Heart right ventricle (tissue), 16 donors: ENCODE data around the gene TLDC2. TPM values are rescaled to one million over a fixed set of nuclear protein-coding genes. Genes with fewer than 3 reads are reported as not detected.

ENCODE experiments used
- ATAC-seq, 8 donors: fragments of 200-7000 bp; cut with Tn5 transposase; one replicate each; pipeline ENCODE4 v1.9.1; 2020; ENCODE audit warnings: mild to moderate bottlenecking in 8 of 8, moderate library complexity in 8 of 8, moderate number of reproducible peaks in 1 of 8
- DNase-seq, 2 donors: peaks; one replicate each; pipeline ENCODE4 v3.0.0-alpha.2; 2020
- H3K27ac ChIP-seq, 10 donors: fragments of 200-600 bp; sonication (generic) in 2 of 10; one replicate each; pipeline versions ENCODE4 v1.5.0 to v1.8.0; 2020 to 2022; ENCODE audit warnings: mild to moderate bottlenecking in 3 of 10
- H3K27me3 ChIP-seq, 7 donors: fragments of 200-600 bp; one replicate each; pipeline ENCODE4 v1.8.0; 2021 to 2022; ENCODE audit warnings: mild to moderate bottlenecking in 2 of 7
- H3K36me3 ChIP-seq, 9 donors: fragments of 200-600 bp; sonication (generic) in 1 of 9; one replicate each; pipeline versions ENCODE4 v1.5.0 to v1.8.0; 2020 to 2022; ENCODE audit warnings: mild to moderate bottlenecking in 2 of 9
- H3K4me1 ChIP-seq, 9 donors: fragments of 200-600 bp; sonication (generic) in 1 of 9; one replicate each; pipeline versions ENCODE4 v1.5.0 to v1.8.0; 2020 to 2022; ENCODE audit warnings: mild to moderate bottlenecking in 4 of 9
- H3K4me3 ChIP-seq, 10 donors: fragments of 200-600 bp; sonication (generic) in 2 of 10; one replicate each; pipeline versions ENCODE4 v1.5.0 to v1.8.0; 2020 to 2022; ENCODE audit warnings: mild to moderate bottlenecking in 7 of 10, moderate library complexity in 2 of 10
- H3K9me3 ChIP-seq, 11 donors: fragments of 200-600 bp in 10 of 11; sonication (generic) in 2 of 11; one replicate each; pipeline versions ENCODE4 v1.5.0 to v1.8.0; 2013 to 2022; ENCODE audit warnings: mild to moderate bottlenecking in 2 of 11, control low read depth in 1 of 11, moderate library complexity in 1 of 11
- WGBS, 2 donors: extraction: QIAGEN DNeasy Blood & Tissue Kit; methylation state at CpG; one replicate each; pipeline ENCODE4 v1.1.7; 2013; ENCODE audit warnings: inconsistent platforms in 1 of 2; 5-methylcytosine and 5-hydroxymethylcytosine counted together
- intact Hi-C, 10 donors: fragments of 100-400 bp; cut with DNase I; formaldehyde crosslinking; loops; one replicate each; pipeline versions ENCODE4 v1.11.1 to v1.14.2; 2022
- polyA plus RNA-seq, 2 donors: library from polyadenylated mRNA; stranded (reverse); fragments of 200-250 nt; gene quantifications; one replicate each; pipeline ENCODE4 v1.2.3, GENCODE V29; 2013
- total RNA-seq, 10 donors: library from RNA; stranded (reverse); fragmentation: NEBNext Ultra II Directional in 3 of 10; extraction: Animal tissue kit (Norgen Biotek cat#: 25700) in 3 of 10; gene quantifications; one replicate each; pipeline versions ENCODE4 v1.2.1 to v1.2.4, GENCODE V29; 2021 to 2023
- TF ChIP-seq, protein P1 (sequence below), 9 donors: fragments of 200-600 bp; sonication (generic) in 2 of 9; IDR thresholded peaks; one replicate each; pipeline versions ENCODE4 v1.5.0 to v1.8.0; 2021 to 2022; ENCODE audit warnings: antibody characterized with exemption in 9 of 9, mild to moderate bottlenecking in 5 of 9, moderate library complexity in 1 of 9
- donor health status: Arrhythmogenic right ventricular cardiomyopathy.
- donor health status: ischemic (EF 13 %, LVEDD 7.1; RV severe dilation, severe dysfunction).
- donor health status: healthy with polysubstance abuse.
- donor health status: DM: no; HTN: yes; CAD: no.
- donor health status: DM: no; HTN: no; CAD: no.
- donor health status: ischemic (EF 25% LVEDD 6.9; RV normal size, moderate dysfunction).
- donor health status: ischemic (EF 25% LVEDD 5.7; RV mildly dilated, moderate dysfunction).
- donor health status: healthy.
- donor health status: DM: yes; HTN: yes; CAD: no.
- donor health status: Ischemic cardiomyopathy.
- donor health status: ischemic (EF 35%, LVEDD 5.7; RV mildly dilated, moderate dysfunction).
- donor health status: nonischemic (EF 11% LVEDD 7.7; RV severe dilation, severe dysfunction).
- donor health status: DM: yes; HTN: yes; CAD: no.
- donor health status: PGD.
- donor health status: ischemic (EF 29% LVEDD 5.4; RV normal size, mild dysfunction).
- donor health status: nonischemic (EF 23%, LVEDD 6.1; RV moderate dilation, normal function).

TLDC2 gene
- total and polyA plus RNA-seq, 12 donors = 0.01 TPM; not detected in 11

DNA sequence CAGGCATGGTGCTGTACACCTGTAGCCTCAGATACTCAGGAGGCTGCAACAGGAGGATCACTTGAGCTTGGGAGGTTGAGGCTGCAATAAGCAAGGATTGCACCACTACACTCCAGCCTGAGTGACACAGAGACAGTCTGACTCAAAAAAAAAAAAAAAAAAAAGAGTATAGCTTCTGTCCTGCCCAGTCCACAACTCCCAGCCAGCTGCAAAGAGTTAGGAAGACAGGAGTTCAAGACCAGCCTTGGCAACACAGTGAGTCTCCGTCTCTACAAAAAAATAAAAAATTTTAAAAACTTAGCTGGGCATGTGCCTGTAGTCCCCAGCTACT is 28.3 kb upstream of the TLDC2 start:
- Histone ChIP-seq H3K9me3 (peaks cover 0 to 6% (median 0%) of the 10 kb centered on the region in 11 donors), H3K4me1 (peaks cover 32 to 99% (median 79%) of the 10 kb centered on the region in 9 donors)

DNA sequence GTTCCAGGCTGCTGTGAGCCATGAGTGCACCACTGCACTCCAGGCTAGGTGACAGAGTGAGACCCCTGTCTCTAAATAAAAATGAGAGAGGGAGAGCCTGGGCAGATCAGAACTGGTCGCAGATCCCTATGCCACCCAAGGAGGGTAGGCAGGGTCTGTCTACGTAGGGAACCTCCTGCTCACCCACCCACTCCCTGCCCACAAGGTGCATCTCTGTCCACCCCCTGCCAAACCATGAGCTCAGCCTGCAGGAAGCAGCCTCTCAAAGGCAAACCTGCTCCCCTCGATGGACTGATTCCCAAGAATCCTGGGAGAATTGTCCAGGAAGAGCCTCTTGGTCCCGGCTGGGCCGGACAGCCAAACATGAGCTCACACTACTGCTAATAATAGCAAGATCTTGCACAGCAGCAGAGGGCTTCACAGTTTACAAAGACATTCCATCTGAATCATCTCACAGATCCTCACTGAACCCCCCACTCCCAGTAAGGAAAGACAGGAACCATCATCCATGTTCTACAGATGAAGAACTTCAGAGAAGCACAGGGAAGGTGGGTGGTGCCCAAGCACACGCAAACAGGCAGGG is 27.8 kb upstream of the TLDC2 start:
- no peak overlapping the region for H3K4me3 ChIP-seq
- H3K9me3 ChIP-seq = peaks cover 0 to 6% (median 0%) of the 10 kb centered on the region in 11 donors
- peak overlapping the region; percentile 74 to 91 (median 84) for H3K27ac ChIP-seq
- intact Hi-C loops = no loop called here
- ATAC-seq (peak; percentile 24 to 77 (median 60)), DNase-seq (peak; percentile 49 to 78)
- no peaks in the 10 kb centered on the region for H3K27me3 ChIP-seq
- peaks cover 0 to 3% (median 0%) of the 10 kb centered on the region in 9 donors for H3K36me3 ChIP-seq
- TF ChIP-seq, protein P1, sequence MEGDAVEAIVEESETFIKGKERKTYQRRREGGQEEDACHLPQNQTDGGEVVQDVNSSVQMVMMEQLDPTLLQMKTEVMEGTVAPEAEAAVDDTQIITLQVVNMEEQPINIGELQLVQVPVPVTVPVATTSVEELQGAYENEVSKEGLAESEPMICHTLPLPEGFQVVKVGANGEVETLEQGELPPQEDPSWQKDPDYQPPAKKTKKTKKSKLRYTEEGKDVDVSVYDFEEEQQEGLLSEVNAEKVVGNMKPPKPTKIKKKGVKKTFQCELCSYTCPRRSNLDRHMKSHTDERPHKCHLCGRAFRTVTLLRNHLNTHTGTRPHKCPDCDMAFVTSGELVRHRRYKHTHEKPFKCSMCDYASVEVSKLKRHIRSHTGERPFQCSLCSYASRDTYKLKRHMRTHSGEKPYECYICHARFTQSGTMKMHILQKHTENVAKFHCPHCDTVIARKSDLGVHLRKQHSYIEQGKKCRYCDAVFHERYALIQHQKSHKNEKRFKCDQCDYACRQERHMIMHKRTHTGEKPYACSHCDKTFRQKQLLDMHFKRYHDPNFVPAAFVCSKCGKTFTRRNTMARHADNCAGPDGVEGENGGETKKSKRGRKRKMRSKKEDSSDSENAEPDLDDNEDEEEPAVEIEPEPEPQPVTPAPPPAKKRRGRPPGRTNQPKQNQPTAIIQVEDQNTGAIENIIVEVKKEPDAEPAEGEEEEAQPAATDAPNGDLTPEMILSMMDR (IDR thresholded peaks at IDR 0.05) = no peak
- WGBS, 2 donors = 29 to 31% methylated on average over 6 of the region's 6 CpGs
- peaks cover 32 to 99% (median 79%) of the 10 kb centered on the region in 9 donors for H3K4me1 ChIP-seq

More for the DNA sequence above, 28.3 kb upstream of the TLDC2 start:
- TF ChIP-seq, protein P1 (IDR thresholded peaks at IDR 0.05) = no peak
- DNase-seq (no peak), ATAC-seq (no peak)
- WGBS, 2 donors = 63 to 84% methylated on average over 1 of the region's 1 CpG
- intact Hi-C loops = no loop called here
- H3K36me3 ChIP-seq = no peaks in the 10 kb centered on the region
- peak overlapping the region; percentile 74 to 91 (median 84) for H3K27ac ChIP-seq
- no peak overlapping the region for H3K4me3 ChIP-seq
- no peaks in the 10 kb centered on the region for H3K27me3 ChIP-seq

DNA sequence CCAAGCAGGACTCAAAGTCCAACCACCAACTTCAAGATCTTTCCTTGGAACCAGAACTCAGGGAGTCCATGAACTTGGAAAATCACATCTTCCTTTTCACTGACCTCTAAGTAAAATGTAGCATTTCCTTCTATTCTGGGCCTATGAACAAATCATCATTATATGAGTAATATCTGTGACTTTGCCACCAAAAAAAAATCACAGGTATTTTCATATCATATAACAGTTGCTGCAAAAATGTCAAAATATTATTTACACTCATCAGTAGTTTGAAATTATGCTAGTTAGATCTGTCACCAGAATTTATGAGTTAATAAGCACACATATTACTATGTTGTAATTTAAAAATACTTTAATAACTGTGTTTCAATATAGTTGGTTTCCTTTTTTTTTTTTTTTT is 27.3 kb upstream of the TLDC2 start:
- TF ChIP-seq, protein P1 (IDR thresholded peaks at IDR 0.05) = no peak
- Histone ChIP-seq H3K4me1 (peaks cover 32 to 98% (median 78%) of the 10 kb centered on the region in 9 donors), H3K9me3 (peaks cover 0 to 6% (median 0%) of the 10 kb centered on the region in 11 donors), H3K4me3 (no peak overlapping the region), H3K27me3 (no peaks in the 10 kb centered on the region), H3K27ac (peak overlapping the region; percentile 74 to 91 (median 84)), H3K36me3 (peaks cover 0 to 5% (median 0%) of the 10 kb centered on the region in 9 donors)
- no peak for ATAC-seq
- no peak for DNase-seq
- intact Hi-C loops = no loop called here

DNA sequence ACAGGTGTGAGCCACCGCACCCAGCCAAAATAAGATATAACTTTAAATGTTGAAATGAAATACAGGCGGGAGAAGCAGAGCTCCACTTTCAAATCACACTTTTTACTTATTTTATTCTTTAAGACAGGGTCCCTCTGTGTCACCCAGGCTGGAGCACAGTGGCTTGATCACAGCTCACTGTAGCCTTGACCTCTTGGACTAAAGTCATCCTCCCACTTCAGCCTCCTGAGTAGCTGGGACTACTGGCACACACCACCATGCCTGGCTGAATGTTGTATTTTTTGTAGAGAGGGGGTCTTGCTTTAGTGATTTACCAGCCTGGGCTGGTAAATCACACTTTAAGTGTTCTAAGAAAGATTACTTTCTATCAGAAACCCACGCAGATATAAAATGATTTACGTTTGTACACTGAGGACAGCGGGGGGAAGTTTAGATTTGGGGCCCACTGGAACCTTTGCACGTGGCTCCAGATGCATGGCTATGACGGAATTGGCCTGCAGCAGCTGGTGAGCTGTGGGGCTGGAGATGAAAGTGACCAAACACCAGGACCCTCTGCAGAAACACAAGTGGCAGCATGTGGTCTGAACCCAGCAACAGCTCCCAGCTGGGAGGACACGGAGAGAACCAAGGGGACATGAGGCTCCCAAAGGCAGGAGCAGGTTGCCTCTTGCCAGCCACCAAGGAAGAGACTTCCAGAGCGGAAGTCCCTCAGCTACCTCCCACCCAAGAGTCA is 26.4 kb upstream of the TLDC2 start:
- DNase-seq (no peak), ATAC-seq (no peak)
- intact Hi-C loops = no loop called here
- TF ChIP-seq, protein P1 (IDR thresholded peaks at IDR 0.05) = no peak
- no peaks in the 10 kb centered on the region for H3K27me3 ChIP-seq
- H3K27ac ChIP-seq = peak overlapping the region in 9 of 10 donors; percentile 19 to 91 (median 81)
- peaks cover 0 to 5% (median 0%) of the 10 kb centered on the region in 9 donors for H3K36me3 ChIP-seq
- peaks cover 0 to 6% (median 0%) of the 10 kb centered on the region in 11 donors for H3K9me3 ChIP-seq
- H3K4me1 ChIP-seq = peaks cover 38 to 98% (median 77%) of the 10 kb centered on the region in 9 donors
- H3K4me3 ChIP-seq = no peak overlapping the region
- 90 to 92% methylated on average over 9 of the region's 9 CpGs for WGBS, 2 donors
